MM.1S (cell line): ENCODE measurements around the gene COL6A3.

ENCODE experiments used
- DNase-seq: peaks from one replicate; pipeline ENCODE4 v3.0.0-alpha.2; 2015
- H2AFZ ChIP-seq: fragments of 300-600 bp; sonication (generic); 2 replicates; pipeline ENCODE4 v1.6.0; 2016; ENCODE audit warnings: antibody characterized with exemption, low read length
- H3F3A ChIP-seq: fragments of 300-600 bp; sonication (generic); 2 replicates; pipeline ENCODE4 v1.6.1; 2016; ENCODE audit warnings: mild to moderate bottlenecking, antibody characterized with exemption, low read length, moderate library complexity, mixed read lengths; ENCODE audit not compliant: insufficient read depth
- H3K27ac ChIP-seq: fragments of 300-600 bp; sonication (generic); 2 replicates; pipeline ENCODE4 v1.5.1; 2016; ENCODE audit warnings: mild to moderate bottlenecking, low read length
- H3K27me3 ChIP-seq: fragments of 300-600 bp; sonication (generic); replicated peaks from 2 replicates; pipeline ENCODE4 v1.6.0; 2016; ENCODE audit warnings: low read length; ENCODE audit not compliant: insufficient read depth
- H3K36me3 ChIP-seq: fragments of 300-600 bp; sonication (generic); replicated peaks from 2 replicates; pipeline ENCODE4 v1.6.1; 2016; ENCODE audit warnings: mild to moderate bottlenecking, low read length, mixed read lengths; ENCODE audit not compliant: insufficient read depth
- H3K4me1 ChIP-seq: fragments of 300-600 bp; sonication (generic); 2 replicates; pipeline ENCODE4 v1.6.1; 2016; ENCODE audit warnings: low read length, mixed read lengths
- H3K4me2 ChIP-seq: fragments of 300-600 bp; sonication (generic); 2 replicates; pipeline ENCODE4 v1.6.0; 2016; ENCODE audit warnings: low read depth, low read length
- H3K4me3 ChIP-seq: fragments of 300-600 bp; sonication (generic); 2 replicates; pipeline ENCODE4 v1.5.1; 2016; ENCODE audit warnings: low read length, mixed read lengths
- H3K79me2 ChIP-seq: fragments of 300-600 bp; sonication (generic); 2 replicates; pipeline ENCODE4 v1.6.1; 2016; ENCODE audit warnings: mixed run types, low read length, mixed read lengths
- H3K9ac ChIP-seq: fragments of 300-600 bp; sonication (generic); 2 replicates; pipeline ENCODE4 v1.6.1; 2016; ENCODE audit warnings: low read length, mixed read lengths
- H3K9me2 ChIP-seq: fragments of 300-600 bp; sonication (generic); replicated peaks from 2 replicates; pipeline ENCODE4 v1.6.1; 2016; ENCODE audit warnings: mild to moderate bottlenecking, low read length, mixed read lengths; ENCODE audit not compliant: insufficient read depth
- H3K9me3 ChIP-seq: fragments of 300-600 bp; sonication (generic); replicated peaks from 2 replicates; pipeline ENCODE4 v1.6.1; 2016; ENCODE audit warnings: mild to moderate bottlenecking, low read length, mixed read lengths; ENCODE audit not compliant: insufficient read depth
- H4K20me1 ChIP-seq: fragments of 300-600 bp; sonication (generic); 2 replicates; pipeline ENCODE4 v1.6.1; 2016; ENCODE audit warnings: mild to moderate bottlenecking, low read length, moderate library complexity, mixed read lengths; ENCODE audit not compliant: insufficient read depth
- CTCF ChIP-seq: fragments of 300-600 bp; sonication (generic); IDR thresholded peaks from 2 replicates; pipeline ENCODE4 v1.5.1; 2016; ENCODE audit warnings: antibody characterized with exemption, low read length, mixed read lengths
- EZH2 ChIP-seq: fragments of 300-600 bp; sonication (generic); optimal IDR thresholded peaks from 2 replicates; pipeline ENCODE3; 2017; ENCODE audit warnings: low read depth, mild to moderate bottlenecking, antibody characterized with exemption, low read length, mixed read lengths
- EZH2phosphoT487 ChIP-seq: fragments of 300-600 bp; sonication (generic); IDR thresholded peaks from 2 replicates; pipeline ENCODE4 v1.6.1; 2018; ENCODE audit warnings: antibody characterized with exemption, low read length

The COL6A3 gene

GRCh38 chr2:237283131-237283928 lies 130.6 kb downstream of the COL6A3 start:
- Histone ChIP-seq H3K4me3 (no peak overlapping the region), H3K9me3 (no peaks in the 10 kb centered on the region), H3K4me1 (no peaks in the 10 kb centered on the region), H3K9me2 (no peaks in the 10 kb centered on the region), H3K27ac (no peak overlapping the region), H3K36me3 (no peaks in the 10 kb centered on the region), H3F3A (no peaks in the 10 kb centered on the region), H2AFZ (no peak overlapping the region), H3K79me2 (no peaks in the 10 kb centered on the region), H3K4me2 (no peak overlapping the region), H3K9ac (no peak overlapping the region), H3K27me3 (no peaks in the 10 kb centered on the region), H4K20me1 (no peaks in the 10 kb centered on the region)
- DNase-seq: no peak
- TF ChIP-seq EZH2phosphoT487 (no peak), EZH2 (no peak), CTCF (no peak)

DNA sequence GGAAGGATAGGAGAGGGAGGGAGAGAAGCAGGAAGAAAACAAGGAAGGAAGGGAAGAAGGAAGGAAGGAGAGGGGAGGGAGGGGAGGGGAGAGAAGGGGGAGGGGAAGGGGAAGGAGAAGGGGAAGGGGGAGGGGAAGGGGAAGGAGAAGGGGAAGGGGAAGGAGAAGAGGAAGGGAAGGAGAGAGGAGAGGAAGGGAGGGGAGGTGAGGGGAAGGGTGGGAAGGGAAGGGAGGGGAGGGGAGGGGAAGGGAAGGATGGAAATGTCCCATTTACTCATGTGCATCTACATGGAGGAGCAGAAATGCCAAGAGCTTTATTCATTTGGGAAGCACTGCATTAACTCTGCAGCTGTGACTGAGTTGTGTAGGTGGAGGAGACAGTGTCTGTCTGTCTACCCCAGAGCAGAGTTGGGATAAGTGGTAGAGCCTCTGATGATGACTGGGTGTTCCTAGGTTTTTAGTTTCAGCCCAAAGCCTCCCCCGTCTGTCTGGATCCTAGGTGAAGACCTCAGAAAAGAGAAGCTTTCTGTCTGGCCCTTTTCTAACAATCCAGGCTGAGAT lies 131.3 kb downstream of the COL6A3 start:
- DNase-seq: no peak
- no peak for TF ChIP-seq EZH2phosphoT487
- no peak for TF ChIP-seq EZH2
- no peak for TF ChIP-seq CTCF

DNA sequence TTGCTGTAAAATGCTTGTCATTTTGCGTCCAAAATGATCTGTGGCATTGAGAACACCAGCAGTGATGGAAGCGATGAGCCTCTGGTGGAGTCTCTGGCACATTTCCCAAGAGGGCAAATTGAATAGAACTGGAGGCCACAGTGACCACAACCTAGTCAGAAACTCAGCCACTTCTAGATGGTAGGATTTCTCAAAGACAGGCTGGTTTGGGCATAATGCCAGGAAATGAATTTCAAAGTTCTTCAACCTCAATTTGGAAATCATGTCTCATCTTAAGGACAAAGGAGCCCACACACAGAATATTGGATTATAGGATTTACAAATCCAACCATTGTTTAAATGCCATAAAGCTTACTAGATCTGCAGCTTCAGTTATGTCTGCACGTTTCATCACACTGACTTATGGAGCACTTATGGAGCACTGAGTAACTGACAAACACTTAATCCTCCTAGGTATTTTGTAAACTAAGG lies 132.1 kb downstream of the COL6A3 start:
- Histone ChIP-seq H3K9ac (no peak overlapping the region), H3F3A (no peaks in the 10 kb centered on the region), H3K4me3 (no peak overlapping the region), H3K9me2 (no peaks in the 10 kb centered on the region), H4K20me1 (no peaks in the 10 kb centered on the region), H3K36me3 (no peaks in the 10 kb centered on the region), H3K4me1 (no peaks in the 10 kb centered on the region), H3K27ac (no peak overlapping the region), H2AFZ (no peak overlapping the region), H3K4me2 (no peak overlapping the region), H3K9me3 (no peaks in the 10 kb centered on the region), H3K27me3 (no peaks in the 10 kb centered on the region), H3K79me2 (no peaks in the 10 kb centered on the region)
- no peak for DNase-seq
- TF ChIP-seq CTCF: no peak
- no peak for TF ChIP-seq EZH2
- no peak for TF ChIP-seq EZH2phosphoT487

More for the DNA sequence above, 131.3 kb downstream of the COL6A3 start:
- no peaks in the 10 kb centered on the region for H3K9me2 ChIP-seq
- H3K4me3 ChIP-seq: no peak overlapping the region
- no peaks in the 10 kb centered on the region for H3K36me3 ChIP-seq
- no peaks in the 10 kb centered on the region for H3K9me3 ChIP-seq
- H3K4me2 ChIP-seq: no peak overlapping the region
- H4K20me1 ChIP-seq: no peaks in the 10 kb centered on the region
- H3F3A ChIP-seq: no peaks in the 10 kb centered on the region
- H3K79me2 ChIP-seq: no peaks in the 10 kb centered on the region
- H3K27ac ChIP-seq: no peak overlapping the region
- no peaks in the 10 kb centered on the region for H3K27me3 ChIP-seq
- H3K4me1 ChIP-seq: no peaks in the 10 kb centered on the region
- no peak overlapping the region for H2AFZ ChIP-seq
- no peak overlapping the region for H3K9ac ChIP-seq
